HUES48 (cell line): Measurements from ENCODE around the gene IRF7.

ENCODE experiments used
- H3K27ac ChIP-seq: one replicate; pipeline ENCODE4 v1.7.0; 2013; ENCODE audit warnings: low read depth, low read length, inconsistent platforms
- H3K27me3 ChIP-seq: 2 replicates; pipeline ENCODE4 v1.6.1; 2013; ENCODE audit warnings: mild to moderate bottlenecking, low read length; ENCODE audit not compliant: control insufficient read depth, insufficient read depth
- H3K36me3 ChIP-seq: 2 replicates; pipeline ENCODE4 v1.6.1; 2013; ENCODE audit warnings: low read length; ENCODE audit not compliant: control insufficient read depth, insufficient read depth
- H3K4me1 ChIP-seq: 2 replicates; pipeline ENCODE4 v1.6.1; 2013; ENCODE audit warnings: mild to moderate bottlenecking, low read length; ENCODE audit not compliant: control insufficient read depth, insufficient read depth
- H3K4me3 ChIP-seq: 2 replicates; pipeline ENCODE4 v1.5.1; 2013; ENCODE audit warnings: mild to moderate bottlenecking, low read depth, low read length
- H3K9ac ChIP-seq: 2 replicates; pipeline ENCODE4 v1.6.1; 2013; ENCODE audit warnings: mild to moderate bottlenecking, low read depth, low read length, moderate library complexity
- H3K9me3 ChIP-seq: 2 replicates; pipeline ENCODE4 v1.6.1; 2013; ENCODE audit warnings: low read length; ENCODE audit not compliant: control insufficient read depth, insufficient read depth

The IRF7 gene

GRCh38 chr11:615504-616319 is at the start of gene IRF7:
Gene IRF7 (minus strand): TSS chr11:615950. CDS start chr11:615364, 586 bp downstream.
- Histone ChIP-seq H3K36me3 (peaks cover 31% of the 10 kb centered on the region), H3K9ac (peak within 1 kb of the TSS; percentile 79), H3K9me3 (no peaks in the 10 kb centered on the region), H3K4me3 (peak within 1 kb of the TSS; percentile 81), H3K27ac (peak within 1 kb of the TSS; percentile 93), H3K27me3 (no peaks in the 10 kb centered on the region), H3K4me1 (no peaks in the 10 kb centered on the region)

DNA sequence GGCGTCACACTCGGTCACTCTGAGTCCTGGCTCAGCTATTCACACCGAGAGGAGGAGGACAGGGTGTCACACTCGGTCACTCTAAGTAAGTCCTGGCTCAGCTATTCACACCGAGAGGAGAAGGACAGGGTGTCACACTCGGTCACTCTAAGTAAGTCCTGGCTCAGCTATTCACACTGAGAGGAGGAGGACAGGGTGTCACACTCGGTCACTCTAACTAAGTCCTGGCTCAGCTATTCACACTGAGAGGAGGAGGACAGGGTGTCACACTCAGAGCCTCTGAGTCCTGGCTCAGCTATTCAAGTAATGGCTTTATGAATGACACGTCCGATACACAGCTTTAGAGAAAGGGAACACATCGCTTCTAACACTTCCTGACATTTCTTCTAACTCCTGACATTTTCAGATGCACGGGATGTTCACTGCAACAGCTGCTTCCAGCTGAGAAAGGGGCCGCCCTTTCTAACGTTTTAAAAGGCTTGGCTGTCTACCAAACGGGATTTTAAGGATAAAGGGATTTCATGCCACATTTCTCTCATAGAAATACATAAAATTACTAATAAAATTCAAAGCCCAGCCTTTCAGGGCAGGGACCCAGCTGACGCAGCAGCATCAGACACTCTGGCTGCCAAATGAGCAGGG is 49.4 kb upstream of the IRF7 start:
- Histone ChIP-seq H3K9ac (no peak overlapping the region), H3K9me3 (no peaks in the 10 kb centered on the region), H3K4me1 (no peaks in the 10 kb centered on the region), H3K27me3 (no peaks in the 10 kb centered on the region), H3K27ac (no peak overlapping the region), H3K36me3 (peaks cover 34% of the 10 kb centered on the region), H3K4me3 (no peak overlapping the region)

- Histone ChIP-seq H3K4me3 (no peak overlapping the region), H3K9me3 (no peaks in the 10 kb centered on the region), H3K27ac (no peak overlapping the region), H3K4me1 (no peaks in the 10 kb centered on the region), H3K36me3 (peaks cover 49% of the 10 kb centered on the region), H3K9ac (no peak overlapping the region), H3K27me3 (no peaks in the 10 kb centered on the region)
These were observed 47.0 kb upstream of the IRF7 start for GRCh38 chr11:662689-663274.

DNA sequence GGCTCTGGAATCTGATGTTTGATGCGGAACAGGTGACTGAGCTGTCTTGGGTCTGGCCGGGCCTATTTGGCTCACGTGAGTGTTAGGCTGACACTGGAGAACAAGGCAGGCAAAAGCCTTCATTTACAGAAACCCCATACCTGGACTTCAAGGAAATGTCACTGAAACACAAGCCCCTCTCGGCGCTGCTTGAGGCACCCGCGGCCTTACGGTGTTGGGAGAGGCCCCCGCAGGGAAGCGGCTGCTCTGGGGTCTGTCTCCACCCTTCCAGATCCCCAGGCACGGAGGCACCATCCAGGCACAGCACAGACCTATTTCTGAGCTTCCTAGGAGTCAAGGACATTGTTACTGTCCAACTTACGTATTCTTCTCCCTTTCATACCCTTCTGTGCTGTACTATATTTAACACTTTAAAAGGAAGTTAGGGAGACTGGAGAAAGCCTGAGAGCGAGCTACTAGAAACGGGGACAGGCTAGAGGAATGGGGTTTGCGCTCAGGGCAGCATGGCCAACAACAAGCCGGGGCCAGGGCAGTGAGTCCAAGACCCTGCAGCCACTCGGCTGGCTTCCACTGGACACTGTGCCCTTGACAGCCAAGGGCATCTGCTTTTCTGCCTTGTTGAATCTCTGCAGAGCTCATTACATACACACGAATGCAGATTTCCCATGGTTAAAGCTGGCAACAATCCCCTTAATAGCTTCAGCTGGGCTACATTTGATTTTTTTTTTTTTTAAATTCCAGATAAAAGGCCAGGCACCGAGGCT is 45.1 kb upstream of the IRF7 start:
- peaks cover 49% of the 10 kb centered on the region for H3K36me3 ChIP-seq
- no peaks in the 10 kb centered on the region for H3K9me3 ChIP-seq
- H3K4me3 ChIP-seq: no peak overlapping the region
- no peak overlapping the region for H3K9ac ChIP-seq
- no peaks in the 10 kb centered on the region for H3K4me1 ChIP-seq
- H3K27me3 ChIP-seq: no peaks in the 10 kb centered on the region
- H3K27ac ChIP-seq: no peak overlapping the region

- Histone ChIP-seq H3K27me3 (no peaks in the 10 kb centered on the region), H3K9me3 (no peaks in the 10 kb centered on the region), H3K4me1 (no peaks in the 10 kb centered on the region), H3K4me3 (no peak overlapping the region), H3K9ac (no peak overlapping the region), H3K36me3 (peaks cover 44% of the 10 kb centered on the region), H3K27ac (no peak overlapping the region)
These were observed 44.5 kb upstream of the IRF7 start for GRCh38 chr11:660281-660680.

DNA sequence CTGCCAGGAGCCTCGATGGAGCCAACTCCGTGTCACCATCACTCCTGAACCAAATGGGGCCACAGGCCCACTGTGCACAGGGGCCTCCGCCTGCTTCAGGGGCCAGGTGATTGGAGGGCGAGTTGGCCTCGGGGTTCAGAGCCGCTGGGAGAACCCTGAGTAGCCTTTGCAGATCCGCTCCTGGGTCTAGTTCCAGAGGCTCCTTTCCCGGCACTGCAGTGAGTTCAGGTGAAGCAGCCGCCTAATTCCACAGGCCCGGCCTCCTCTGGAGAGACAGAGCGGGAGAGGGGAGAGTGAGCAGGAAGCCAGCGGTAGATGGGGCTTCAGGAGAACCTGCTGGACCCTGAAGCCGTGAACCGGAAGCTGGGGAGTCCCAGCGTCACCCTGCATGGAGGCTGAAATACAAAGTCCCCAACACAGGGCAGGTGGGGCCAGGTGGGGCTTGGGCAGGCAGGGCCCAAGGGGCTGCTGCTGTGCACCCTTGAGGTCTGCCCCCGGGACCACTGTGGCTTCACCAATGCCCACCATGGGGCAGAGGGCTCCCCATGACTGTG is 43.9 kb upstream of the IRF7 start:
- H3K4me1 ChIP-seq: no peaks in the 10 kb centered on the region
- no peaks in the 10 kb centered on the region for H3K9me3 ChIP-seq
- H3K36me3 ChIP-seq: peaks cover 44% of the 10 kb centered on the region
- no peak overlapping the region for H3K4me3 ChIP-seq
- no peaks in the 10 kb centered on the region for H3K27me3 ChIP-seq
- H3K9ac ChIP-seq: no peak overlapping the region
- no peak overlapping the region for H3K27ac ChIP-seq

DNA sequence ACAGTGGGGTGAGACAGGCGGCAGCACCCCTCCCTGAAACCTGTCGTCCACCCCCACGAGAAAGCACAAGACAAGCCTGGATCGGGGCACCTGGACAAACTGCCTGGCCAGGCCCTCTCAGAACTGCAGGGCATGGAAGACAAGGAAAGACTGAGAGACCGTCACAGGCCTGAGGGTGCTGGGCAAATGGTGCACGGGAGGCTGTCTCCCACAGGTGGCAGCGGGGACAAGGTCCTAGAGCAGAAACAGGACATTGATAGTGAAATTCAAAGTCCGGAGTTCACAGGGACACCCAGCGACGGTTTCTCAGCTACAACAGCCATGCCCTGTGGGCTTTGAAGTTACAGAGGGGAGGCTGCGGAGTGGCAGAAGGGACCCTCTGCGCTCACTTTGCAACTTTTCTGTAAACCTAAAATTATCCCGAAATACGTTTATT is 42.0 kb upstream of the IRF7 start:
- Histone ChIP-seq H3K4me3 (no peak overlapping the region), H3K9ac (no peak overlapping the region), H3K27me3 (no peaks in the 10 kb centered on the region), H3K27ac (no peak overlapping the region), H3K4me1 (no peaks in the 10 kb centered on the region), H3K36me3 (peaks cover 47% of the 10 kb centered on the region), H3K9me3 (no peaks in the 10 kb centered on the region)

GRCh38 chr11:656866-657265 is 41.1 kb upstream of the IRF7 start:
- Histone ChIP-seq H3K9me3 (no peaks in the 10 kb centered on the region), H3K27ac (no peak overlapping the region), H3K9ac (no peak overlapping the region), H3K27me3 (no peaks in the 10 kb centered on the region), H3K36me3 (peaks cover 48% of the 10 kb centered on the region), H3K4me3 (no peak overlapping the region), H3K4me1 (no peaks in the 10 kb centered on the region)

DNA sequence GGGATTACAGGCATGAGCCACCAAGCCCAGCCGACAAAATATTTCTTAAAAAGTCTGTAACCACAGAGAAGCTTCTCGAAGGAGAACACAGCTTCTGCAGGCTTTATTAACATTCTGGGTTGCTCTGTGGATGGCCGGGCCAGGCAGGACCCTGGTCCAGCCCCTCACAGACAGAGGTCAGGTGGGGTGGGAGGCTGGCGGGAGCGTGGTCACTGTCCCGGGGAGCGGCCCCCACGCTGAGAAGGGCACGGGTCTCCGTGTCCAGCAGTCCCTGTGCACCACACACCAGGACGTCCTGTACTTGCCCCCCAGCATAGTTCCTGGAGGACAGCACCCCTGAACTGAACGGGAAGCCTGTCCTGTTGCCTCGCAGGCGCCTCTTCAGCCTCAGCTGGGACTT is 40.7 kb upstream of the IRF7 start:
- Histone ChIP-seq H3K36me3 (peaks cover 52% of the 10 kb centered on the region), H3K9ac (no peak overlapping the region), H3K4me1 (no peaks in the 10 kb centered on the region), H3K27ac (no peak overlapping the region), H3K27me3 (no peaks in the 10 kb centered on the region), H3K4me3 (no peak overlapping the region), H3K9me3 (no peaks in the 10 kb centered on the region)

- H3K36me3 ChIP-seq: peaks cover 56% of the 10 kb centered on the region
- H3K9ac ChIP-seq: no peak overlapping the region
- no peaks in the 10 kb centered on the region for H3K27me3 ChIP-seq
- H3K9me3 ChIP-seq: no peaks in the 10 kb centered on the region
- H3K27ac ChIP-seq: no peak overlapping the region
- H3K4me1 ChIP-seq: no peaks in the 10 kb centered on the region
- no peak overlapping the region for H3K4me3 ChIP-seq
These were observed 39.4 kb upstream of the IRF7 start for GRCh38 chr11:655036-655726.
